ENCODE results near the gene PLEKHG2. TPM values are rescaled to one million over a fixed set of nuclear protein-coding genes. Genes with fewer than 3 reads are reported as not detected.
A peak's percentile ranks its signal among the peaks of the same experiment; 100 is the strongest.

PLEKHG2 gene
- total and polyA plus RNA-seq, 9 of the 15 experiments (the other 6 are each of a cell fraction or from before 2014, with no cell fraction given) = 0.98 to 45.7 (median 9.8) TPM

DNA sequence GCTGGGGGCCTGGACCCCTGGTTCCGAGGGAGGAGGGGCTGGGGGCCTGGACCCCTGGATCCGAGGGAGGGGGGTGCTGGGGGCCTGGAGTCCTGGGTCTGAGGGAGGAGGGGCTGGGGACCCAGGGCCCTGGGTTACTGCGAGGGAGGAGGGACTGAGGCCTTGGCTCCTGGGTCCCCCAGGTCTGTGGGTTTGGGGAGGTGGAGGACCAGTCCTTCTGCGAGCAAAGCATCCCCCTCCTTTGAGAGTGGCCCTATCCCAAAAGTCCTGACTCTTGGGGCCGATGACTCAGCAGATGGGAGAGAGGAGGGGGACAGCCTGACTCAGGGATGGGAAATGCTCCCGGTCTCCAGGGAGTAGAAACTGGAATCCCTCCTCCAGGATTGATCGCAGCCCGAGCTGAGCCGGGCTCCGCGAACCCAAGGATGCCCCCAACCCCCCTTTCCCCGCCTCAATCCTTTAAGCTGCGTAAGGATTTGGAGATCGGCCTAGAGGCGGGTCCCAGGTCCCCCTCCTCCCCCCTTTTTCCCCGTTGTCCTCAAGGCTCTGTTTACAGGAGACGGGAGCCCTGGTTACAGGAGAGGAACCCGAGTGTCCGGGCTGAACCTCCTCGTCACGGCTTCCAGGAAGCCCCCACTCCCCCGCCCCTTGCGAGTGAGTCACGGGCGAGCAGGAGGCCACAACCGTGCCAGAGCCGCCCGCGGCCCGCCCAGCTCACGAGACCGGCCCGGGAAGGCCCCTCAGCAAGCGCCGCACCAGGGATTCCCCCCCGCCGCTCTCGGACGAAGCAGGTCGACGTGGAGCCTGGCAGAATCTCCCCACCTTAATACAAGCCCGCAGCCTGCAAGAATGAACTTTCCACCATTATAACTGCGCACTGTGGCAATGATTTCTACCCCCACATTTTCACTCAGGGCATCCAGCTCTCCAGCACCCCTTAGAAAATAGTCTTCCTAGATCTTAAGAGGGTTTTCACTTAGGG is 8.8 kb upstream of the PLEKHG2 start (continued):
- TF ChIP-seq, protein P1, sequence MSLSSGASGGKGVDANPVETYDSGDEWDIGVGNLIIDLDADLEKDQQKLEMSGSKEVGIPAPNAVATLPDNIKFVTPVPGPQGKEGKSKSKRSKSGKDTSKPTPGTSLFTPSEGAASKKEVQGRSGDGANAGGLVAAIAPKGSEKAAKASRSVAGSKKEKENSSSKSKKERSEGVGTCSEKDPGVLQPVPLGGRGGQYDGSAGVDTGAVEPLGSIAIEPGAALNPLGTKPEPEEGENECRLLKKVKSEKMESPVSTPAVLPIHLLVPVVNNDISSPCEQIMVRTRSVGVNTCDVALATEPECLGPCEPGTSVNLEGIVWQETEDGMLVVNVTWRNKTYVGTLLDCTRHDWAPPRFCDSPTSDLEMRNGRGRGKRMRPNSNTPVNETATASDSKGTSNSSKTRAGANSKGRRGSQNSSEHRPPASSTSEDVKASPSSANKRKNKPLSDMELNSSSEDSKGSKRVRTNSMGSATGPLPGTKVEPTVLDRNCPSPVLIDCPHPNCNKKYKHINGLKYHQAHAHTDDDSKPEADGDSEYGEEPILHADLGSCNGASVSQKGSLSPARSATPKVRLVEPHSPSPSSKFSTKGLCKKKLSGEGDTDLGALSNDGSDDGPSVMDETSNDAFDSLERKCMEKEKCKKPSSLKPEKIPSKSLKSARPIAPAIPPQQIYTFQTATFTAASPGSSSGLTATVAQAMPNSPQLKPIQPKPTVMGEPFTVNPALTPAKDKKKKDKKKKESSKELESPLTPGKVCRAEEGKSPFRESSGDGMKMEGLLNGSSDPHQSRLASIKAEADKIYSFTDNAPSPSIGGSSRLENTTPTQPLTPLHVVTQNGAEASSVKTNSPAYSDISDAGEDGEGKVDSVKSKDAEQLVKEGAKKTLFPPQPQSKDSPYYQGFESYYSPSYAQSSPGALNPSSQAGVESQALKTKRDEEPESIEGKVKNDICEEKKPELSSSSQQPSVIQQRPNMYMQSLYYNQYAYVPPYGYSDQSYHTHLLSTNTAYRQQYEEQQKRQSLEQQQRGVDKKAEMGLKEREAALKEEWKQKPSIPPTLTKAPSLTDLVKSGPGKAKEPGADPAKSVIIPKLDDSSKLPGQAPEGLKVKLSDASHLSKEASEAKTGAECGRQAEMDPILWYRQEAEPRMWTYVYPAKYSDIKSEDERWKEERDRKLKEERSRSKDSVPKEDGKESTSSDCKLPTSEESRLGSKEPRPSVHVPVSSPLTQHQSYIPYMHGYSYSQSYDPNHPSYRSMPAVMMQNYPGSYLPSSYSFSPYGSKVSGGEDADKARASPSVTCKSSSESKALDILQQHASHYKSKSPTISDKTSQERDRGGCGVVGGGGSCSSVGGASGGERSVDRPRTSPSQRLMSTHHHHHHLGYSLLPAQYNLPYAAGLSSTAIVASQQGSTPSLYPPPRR (CRISPR knock-in tag; IDR thresholded peaks at IDR 0.05; ENCODE audit: borderline replicate concordance) = no peak
- TF ChIP-seq ID3 (CRISPR knock-in tag; IDR thresholded peaks at IDR 0.05) = no peak
- no peak for TF ChIP-seq ID3 (tag; IDR thresholded peaks at IDR 0.05)
- peak; percentile 98 for TF ChIP-seq CCNT2 (IDR thresholded peaks at IDR 0.05; ENCODE audit: borderline replicate concordance, extremely low read depth, insufficient read length, low read depth, low read length)
- no peak for TF ChIP-seq FOXP1 (CRISPR knock-in tag; IDR thresholded peaks at IDR 0.05)
- TF ChIP-seq, protein P2, sequence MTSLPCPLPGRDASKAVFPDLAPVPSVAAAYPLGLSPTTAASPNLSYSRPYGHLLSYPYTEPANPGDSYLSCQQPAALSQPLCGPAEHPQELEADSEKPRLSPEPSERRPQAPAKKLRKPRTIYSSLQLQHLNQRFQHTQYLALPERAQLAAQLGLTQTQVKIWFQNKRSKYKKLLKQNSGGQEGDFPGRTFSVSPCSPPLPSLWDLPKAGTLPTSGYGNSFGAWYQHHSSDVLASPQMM (CRISPR knock-in tag; IDR thresholded peaks at IDR 0.05) = no peak
- peak; percentile 52 to 69; a peak in 2 of 4 replicates for TF ChIP-seq FOXK2 (conservative IDR thresholded peaks at IDR 0.05 in 1 of 2, IDR thresholded peaks at IDR 0.05 in 1 of 2; ENCODE audit: low read depth in 2 of 2)
- no peak for TF ChIP-seq E2F8 (IDR thresholded peaks at IDR 0.05; ENCODE audit: low read depth, partially characterized antibody)
- peak; percentile 66 for TF ChIP-seq NEUROD1 (IDR thresholded peaks at IDR 0.05; ENCODE audit: borderline replicate concordance, low read depth, low read length, partially characterized antibody)
- no peak for TF ChIP-seq MEIS2 (IDR thresholded peaks at IDR 0.05; ENCODE audit: partially characterized antibody)
- TF ChIP-seq TGIF2 (CRISPR knock-in tag; IDR thresholded peaks at IDR 0.05) = no peak
